Gastroesophageal sphincter (tissue), 4 donors: Measurements from ENCODE around the gene MACF1. TPM values are rescaled to one million over a fixed set of nuclear protein-coding genes. Genes with fewer than 3 reads are reported as not detected.

Source experiments
- ATAC-seq: fragments of 150-250 bp; one replicate; pipeline ENCODE4 v1.9.1; 2016; ENCODE audit warnings: mild to moderate bottlenecking, moderate library complexity
- H3K27ac ChIP-seq, 4 donors: fragments of 200-600 bp; sonication (generic) in 3 of 4; 1 replicate in 3 of 4; 2 replicates in 1 of 4; pipeline ENCODE4 v1.5.1; 2016 to 2019
- H3K27me3 ChIP-seq: fragments of 200-600 bp; sonication (generic); one replicate; pipeline ENCODE4 v1.5.1; 2019
- H3K36me3 ChIP-seq, 2 donors: fragments of 200-600 bp; sonication (generic); one replicate each; pipeline ENCODE4 v1.5.1; 2019; ENCODE audit warnings: control low read depth in 1 of 2
- H3K4me1 ChIP-seq, 3 donors: fragments of 200-600 bp; sonication (generic); 1 replicate in 2 of 3; 2 replicates in 1 of 3; pipeline ENCODE4 v1.5.1; 2016 to 2019; ENCODE audit warnings: control low read depth in 2 of 3
- H3K4me3 ChIP-seq, 2 donors: fragments of 200-600 bp; sonication (generic); one replicate each; pipeline ENCODE4 v1.5.1; 2019; ENCODE audit warnings: mild to moderate bottlenecking in 1 of 2, moderate library complexity in 1 of 2
- H3K9me3 ChIP-seq, 3 donors: fragments of 200-600 bp; sonication (generic); one replicate each; pipeline ENCODE4 v1.5.1; 2017 to 2019; ENCODE audit warnings: control low read depth in 2 of 3
- CTCF ChIP-seq, 4 experiments: fragments of 200-600 bp in 2 of 4; fragments of 450-650 bp in 2 of 4; sonication (generic) in 1 of 4; IDR thresholded peaks; one replicate each; pipeline ENCODE4 v1.5.1; 2017 to 2019; ENCODE audit warnings: antibody characterized with exemption in 4 of 4, mild to moderate bottlenecking in 2 of 4, moderate library complexity in 2 of 4
- EP300 ChIP-seq: sonication (generic); formaldehyde crosslinking; IDR thresholded peaks from one replicate; pipeline ENCODE4 v1.6.1; 2017; ENCODE audit warnings: antibody characterized with exemption, mild to moderate bottlenecking
- POLR2A ChIP-seq, 2 donors: fragments of 450-650 bp; IDR thresholded peaks; one replicate each; pipeline ENCODE4 v1.6.1; 2017; ENCODE audit warnings: antibody characterized with exemption in 2 of 2, mild to moderate bottlenecking in 2 of 2, moderate library complexity in 1 of 2
- POLR2AphosphoS5 ChIP-seq: sonication (generic); formaldehyde crosslinking; IDR thresholded peaks from one replicate; pipeline ENCODE4 v1.6.1; 2017; ENCODE audit warnings: antibody characterized with exemption
- WGBS, 2 donors: methylation state at CpG; one replicate each; pipeline ENCODE4 v1.1.5; 2018; ENCODE audit warnings: low coverage in 1 of 2; 5-methylcytosine and 5-hydroxymethylcytosine counted together
- total RNA-seq, 4 donors: library from RNA; depleted of rRNA; stranded (reverse); fragments of >200 nt; gene quantifications; one replicate each; pipeline ENCODE4 v1.1.0, GENCODE V29; 2016

MACF1 gene
- total RNA-seq, 4 donors from 2014 or later = 454 to 752 (median 541) TPM

GRCh38 chr1:39431927-39432326 lies 227.4 kb downstream of the MACF1 start:
- H3K4me3 ChIP-seq = no peak overlapping the region
- no peak for ATAC-seq
- H3K9me3 ChIP-seq = no peaks in the 10 kb centered on the region
- no peaks in the 10 kb centered on the region for H3K27me3 ChIP-seq
- H3K27ac ChIP-seq = peak overlapping the region in 1 of 4 donors; percentile 5
- TF ChIP-seq POLR2AphosphoS5 (no peak), CTCF (IDR thresholded peaks at IDR 0.05) (no peak), POLR2A (IDR thresholded peaks at IDR 0.05) (no peak), EP300 (no peak)
- 35 to 56% methylated on average over 5 of the region's 5 CpGs for WGBS, 2 donors
- peaks cover 0 to 27% (median 3%) of the 10 kb centered on the region in 3 donors for H3K4me1 ChIP-seq
- peaks cover 16 to 90% of the 10 kb centered on the region in 2 donors for H3K36me3 ChIP-seq

- TF ChIP-seq POLR2AphosphoS5 (peak; percentile 37), EP300 (no peak)
- Histone ChIP-seq H3K36me3 (peaks cover 16 to 96% of the 10 kb centered on the region in 2 donors), H3K27me3 (no peaks in the 10 kb centered on the region), H3K9me3 (no peaks in the 10 kb centered on the region), H3K4me3 (no peak overlapping the region), H3K4me1 (peaks cover 0 to 15% (median 0%) of the 10 kb centered on the region in 3 donors), H3K27ac (peak overlapping the region in 3 of 4 donors; percentile 22 to 34 (median 29))
- 69 to 71% methylated on average over 3 of the region's 3 CpGs for whole genome bisulfite sequencing, 2 donors
- ATAC-seq = no peak
These were observed 230.4 kb downstream of the MACF1 start for GRCh38 chr1:39434797-39435395.

- Histone ChIP-seq H3K27me3 (no peaks in the 10 kb centered on the region), H3K4me1 (peaks cover 0 to 15% (median 0%) of the 10 kb centered on the region in 3 donors), H3K36me3 (peaks cover 16 to 96% of the 10 kb centered on the region in 2 donors), H3K4me3 (no peak overlapping the region), H3K27ac (peak overlapping the region in 2 of 4 donors; percentile 29 to 34), H3K9me3 (no peaks in the 10 kb centered on the region)
- ATAC-seq = no peak
- 95 to 100% methylated on average over 2 of the region's 5 CpGs for WGBS, 2 donors
- no peak for TF ChIP-seq EP300
- TF ChIP-seq POLR2A (IDR thresholded peaks at IDR 0.05) = no peak
- TF ChIP-seq CTCF (IDR thresholded peaks at IDR 0.05) = no peak
These were observed 231.1 kb downstream of the MACF1 start for GRCh38 chr1:39435597-39435996.

GRCh38 chr1:39436842-39437241 lies 232.3 kb downstream of the MACF1 start:
- H3K4me1 ChIP-seq = peaks cover 0 to 13% (median 0%) of the 10 kb centered on the region in 3 donors
- no peak for TF ChIP-seq CTCF (IDR thresholded peaks at IDR 0.05)
- no peak overlapping the region for H3K4me3 ChIP-seq
- peaks cover 24 to 96% of the 10 kb centered on the region in 2 donors for H3K36me3 ChIP-seq
- H3K27me3 ChIP-seq = no peaks in the 10 kb centered on the region
- no peak overlapping the region for H3K27ac ChIP-seq
- no peaks in the 10 kb centered on the region for H3K9me3 ChIP-seq
- no peak for ATAC-seq
- WGBS, 2 donors = 63 to 67% methylated on average over 3 of the region's 3 CpGs

GRCh38 chr1:39438042-39438441 lies 233.5 kb downstream of the MACF1 start:
- Histone ChIP-seq H3K9me3 (no peaks in the 10 kb centered on the region), H3K27me3 (no peaks in the 10 kb centered on the region), H3K36me3 (peaks cover 29 to 98% of the 10 kb centered on the region in 2 donors), H3K4me1 (peaks cover 0 to 5% (median 0%) of the 10 kb centered on the region in 3 donors), H3K27ac (no peak overlapping the region), H3K4me3 (no peak overlapping the region)
- ATAC-seq = no peak
- no peak for TF ChIP-seq CTCF (IDR thresholded peaks at IDR 0.05)
- no peak for TF ChIP-seq POLR2AphosphoS5
- no peak for TF ChIP-seq POLR2A (IDR thresholded peaks at IDR 0.05)
- TF ChIP-seq EP300 = no peak
- WGBS, 2 donors = 77 to 92% methylated on average over 2 of the region's 2 CpGs
